Neural progenitor cell (in vitro differentiated cells): ENCODE data around the gene EIF5. TPM values are rescaled to one million over a fixed set of nuclear protein-coding genes. Genes with fewer than 3 reads are reported as not detected.

Source experiments
- DNase-seq: peaks from one replicate; pipeline ENCODE4 v3.0.0-alpha.2; 2016; ENCODE audit warnings: low spot score
- H2AFZ ChIP-seq: fragments of 200-600 bp; sonication (generic); replicated peaks from 2 replicates; pipeline ENCODE4 v1.6.1; 2016; ENCODE audit warnings: antibody characterized with exemption
- H3F3A ChIP-seq: fragments of 200-600 bp; sonication (generic); 2 replicates; pipeline ENCODE4 v1.6.1; 2016; ENCODE audit warnings: antibody characterized with exemption, low read depth
- H3K27ac ChIP-seq: fragments of 200-600 bp; sonication (generic); 2 replicates; pipeline ENCODE4 v1.5.1; 2016; ENCODE audit warnings: mild to moderate bottlenecking
- H3K27me3 ChIP-seq: fragments of 200-600 bp; sonication (generic); 2 replicates; pipeline ENCODE4 v1.6.1; 2016; ENCODE audit warnings: mild to moderate bottlenecking, moderate library complexity
- H3K36me3 ChIP-seq: fragments of 200-600 bp; sonication (generic); 2 replicates; pipeline ENCODE4 v1.5.1; 2016
- H3K4me1 ChIP-seq: fragments of 200-600 bp; sonication (generic); 2 replicates; pipeline ENCODE4 v1.6.1; 2016; ENCODE audit warnings: mixed run types
- H3K4me2 ChIP-seq: fragments of 200-600 bp; sonication (generic); 2 replicates; pipeline ENCODE4 v1.6.1; 2016
- H3K4me3 ChIP-seq: fragments of 200-600 bp; sonication (generic); 2 replicates; pipeline ENCODE4 v1.5.1; 2016
- H3K79me2 ChIP-seq: fragments of 200-600 bp; sonication (generic); 2 replicates; pipeline ENCODE4 v1.6.1; 2016; ENCODE audit warnings: low read depth
- H3K9ac ChIP-seq: fragments of 200-600 bp; sonication (generic); 2 replicates; pipeline ENCODE4 v1.6.1; 2016
- H3K9me3 ChIP-seq: fragments of 200-600 bp; sonication (generic); 2 replicates; pipeline ENCODE4 v1.5.1; 2016; ENCODE audit warnings: low read depth
- H4K20me1 ChIP-seq: fragments of 200-600 bp; sonication (generic); 2 replicates; pipeline ENCODE4 v1.6.1; 2016; ENCODE audit warnings: low read depth
- H3K27ac Mint-ChIP-seq: 3 replicates; pipeline ENCODE4 v1.8.0; 2021; ENCODE audit warnings: mixed read lengths
- H3K27me3 Mint-ChIP-seq: 2 replicates; pipeline ENCODE4 v1.8.0; 2022; ENCODE audit warnings: low read depth, mild to moderate bottlenecking, inconsistent platforms, moderate library complexity, mixed read lengths; ENCODE audit not compliant: insufficient read depth
- H3K36me3 Mint-ChIP-seq: 3 replicates; pipeline ENCODE4 v1.8.0; 2021; ENCODE audit warnings: mixed read lengths
- H3K4me1 Mint-ChIP-seq: 3 replicates; pipeline ENCODE4 v1.8.0; 2021; ENCODE audit warnings: mixed read lengths
- H3K4me3 Mint-ChIP-seq: 3 replicates; pipeline ENCODE4 v1.8.0; 2021; ENCODE audit warnings: mild to moderate bottlenecking, moderate library complexity, mixed read lengths
- H3K9me3 Mint-ChIP-seq: 3 replicates; pipeline ENCODE4 v1.8.0; 2020; ENCODE audit warnings: mixed read lengths
- EZH2 ChIP-seq: fragments of 200-600 bp; sonication (generic); IDR thresholded peaks from 2 replicates; pipeline ENCODE4 v1.6.1; 2017; ENCODE audit warnings: antibody characterized with exemption, mild to moderate bottlenecking, moderate library complexity
- EZH2phosphoT487 ChIP-seq: fragments of 200-600 bp; sonication (generic); IDR thresholded peaks from 2 replicates; pipeline ENCODE4 v1.6.1; 2017; ENCODE audit warnings: antibody characterized with exemption
- total RNA-seq: library from RNA; depleted of rRNA; stranded (reverse); fragments of >200 nt; gene quantifications from 2 replicates; pipeline ENCODE4 v1.2.3, GENCODE V29; 2015; ENCODE audit warnings: low replicate concordance
- TF ChIP-seq, protein P1 (sequence below): fragments of 200-600 bp; sonication (generic); IDR thresholded peaks from 2 replicates; pipeline ENCODE4 v1.5.1; 2017; ENCODE audit warnings: antibody characterized with exemption, mild to moderate bottlenecking

Gene EIF5
- total RNA-seq, 1 donor from 2014 or later: 216 TPM

DNA sequence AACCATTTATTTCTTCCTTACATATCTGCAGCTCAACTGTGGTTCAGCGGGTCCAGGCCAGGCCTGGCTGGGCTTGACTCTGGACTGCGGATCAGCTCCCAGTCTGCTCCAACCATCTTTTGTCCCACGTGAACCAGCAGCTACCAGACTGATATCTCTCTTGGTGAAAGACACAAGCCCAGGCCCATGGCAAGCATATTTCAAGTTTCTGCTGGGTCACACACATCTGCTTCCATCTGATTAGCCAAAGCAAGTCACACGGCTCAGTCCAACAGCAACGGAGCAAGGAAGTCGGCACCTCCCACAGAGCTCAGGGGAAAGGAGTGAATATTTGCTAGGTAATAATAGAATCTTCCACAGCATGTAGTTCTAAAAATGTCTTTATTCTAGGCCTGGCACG lies 26.5 kb downstream of the EIF5 start:
- H3K36me3 ChIP-seq: no peaks in the 10 kb centered on the region
- no peaks in the 10 kb centered on the region for H3K9me3 ChIP-seq
- no peak overlapping the region for H3K9ac ChIP-seq
- Mint-ChIP-seq H3K4me3 (no peak overlapping the region), H3K9me3 (peaks cover 21% of the 10 kb centered on the region), H3K27ac (peak overlapping the region; percentile 5), H3K27me3 (peaks cover 6% of the 10 kb centered on the region), H3K4me1 (no peaks in the 10 kb centered on the region), H3K36me3 (peaks cover 4% of the 10 kb centered on the region)
- no peaks in the 10 kb centered on the region for H3K4me1 ChIP-seq
- H2AFZ ChIP-seq: no peak overlapping the region
- no peak overlapping the region for H3K4me3 ChIP-seq
- no peak for TF ChIP-seq EZH2phosphoT487
- TF ChIP-seq, protein P1, sequence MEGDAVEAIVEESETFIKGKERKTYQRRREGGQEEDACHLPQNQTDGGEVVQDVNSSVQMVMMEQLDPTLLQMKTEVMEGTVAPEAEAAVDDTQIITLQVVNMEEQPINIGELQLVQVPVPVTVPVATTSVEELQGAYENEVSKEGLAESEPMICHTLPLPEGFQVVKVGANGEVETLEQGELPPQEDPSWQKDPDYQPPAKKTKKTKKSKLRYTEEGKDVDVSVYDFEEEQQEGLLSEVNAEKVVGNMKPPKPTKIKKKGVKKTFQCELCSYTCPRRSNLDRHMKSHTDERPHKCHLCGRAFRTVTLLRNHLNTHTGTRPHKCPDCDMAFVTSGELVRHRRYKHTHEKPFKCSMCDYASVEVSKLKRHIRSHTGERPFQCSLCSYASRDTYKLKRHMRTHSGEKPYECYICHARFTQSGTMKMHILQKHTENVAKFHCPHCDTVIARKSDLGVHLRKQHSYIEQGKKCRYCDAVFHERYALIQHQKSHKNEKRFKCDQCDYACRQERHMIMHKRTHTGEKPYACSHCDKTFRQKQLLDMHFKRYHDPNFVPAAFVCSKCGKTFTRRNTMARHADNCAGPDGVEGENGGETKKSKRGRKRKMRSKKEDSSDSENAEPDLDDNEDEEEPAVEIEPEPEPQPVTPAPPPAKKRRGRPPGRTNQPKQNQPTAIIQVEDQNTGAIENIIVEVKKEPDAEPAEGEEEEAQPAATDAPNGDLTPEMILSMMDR: no peak
- no peak for TF ChIP-seq EZH2
- H4K20me1 ChIP-seq: no peaks in the 10 kb centered on the region
- no peak for DNase-seq
- H3K4me2 ChIP-seq: no peak overlapping the region
- no peaks in the 10 kb centered on the region for H3F3A ChIP-seq
- H3K79me2 ChIP-seq: no peaks in the 10 kb centered on the region
- no peaks in the 10 kb centered on the region for H3K27me3 ChIP-seq
- H3K27ac ChIP-seq: no peak overlapping the region

DNA sequence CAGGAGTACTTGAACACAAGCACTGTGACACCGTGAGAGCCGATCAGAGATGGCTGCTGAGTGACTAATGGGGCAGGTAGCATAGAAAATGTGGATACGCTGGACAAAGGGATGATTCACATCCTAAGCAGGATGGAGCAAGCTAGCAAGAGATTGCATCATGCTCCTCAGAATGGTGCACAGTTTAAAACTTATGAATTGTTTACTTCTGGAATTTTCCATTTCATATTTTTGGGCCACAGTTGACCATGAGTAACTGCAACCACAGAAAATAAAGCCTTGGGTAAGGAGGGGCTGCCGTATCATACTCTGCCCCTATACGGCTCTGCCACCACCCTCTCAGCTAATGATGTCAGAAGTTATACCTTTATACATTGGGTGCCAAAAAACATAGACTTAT lies 27.8 kb downstream of the EIF5 start:
- no peaks in the 10 kb centered on the region for H3F3A ChIP-seq
- H3K27me3 ChIP-seq: no peaks in the 10 kb centered on the region
- no peak overlapping the region for H3K4me2 ChIP-seq
- H3K4me3 ChIP-seq: no peak overlapping the region
- Mint-ChIP-seq H3K9me3 (peaks cover 21% of the 10 kb centered on the region), H3K27me3 (peaks cover 9% of the 10 kb centered on the region), H3K27ac (no peak overlapping the region), H3K4me3 (no peak overlapping the region), H3K4me1 (no peaks in the 10 kb centered on the region), H3K36me3 (peaks cover 4% of the 10 kb centered on the region)
- H3K9ac ChIP-seq: no peak overlapping the region
- no peak for DNase-seq
- no peaks in the 10 kb centered on the region for H3K36me3 ChIP-seq
- no peak overlapping the region for H3K27ac ChIP-seq
- H3K4me1 ChIP-seq: no peaks in the 10 kb centered on the region
- no peaks in the 10 kb centered on the region for H3K79me2 ChIP-seq
- TF ChIP-seq EZH2phosphoT487 (no peak), EZH2 (no peak)
- TF ChIP-seq, protein P1: no peak
- H3K9me3 ChIP-seq: no peaks in the 10 kb centered on the region
- no peak overlapping the region for H2AFZ ChIP-seq
- H4K20me1 ChIP-seq: no peaks in the 10 kb centered on the region

DNA sequence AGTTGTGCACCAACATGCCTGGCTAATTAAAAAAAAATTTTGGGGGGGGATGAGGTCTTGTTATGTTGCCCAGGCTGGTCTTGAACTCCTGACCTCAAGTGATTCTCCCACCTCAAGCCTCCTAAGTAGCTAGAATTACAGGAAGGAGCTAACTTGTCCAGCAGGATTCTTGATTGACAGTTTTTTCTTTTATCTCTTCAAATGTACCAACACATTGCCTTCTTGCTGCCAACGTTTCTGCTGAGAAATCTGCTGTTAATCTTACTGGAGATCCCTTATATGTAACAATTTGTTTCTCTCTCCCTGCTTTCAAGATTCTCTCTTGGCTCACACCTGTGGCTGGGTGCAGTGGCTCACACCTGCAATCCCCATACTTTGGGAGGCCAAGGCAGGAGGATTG lies 28.7 kb downstream of the EIF5 start:
- no peak overlapping the region for H3K27ac Mint-ChIP-seq
- H3K27me3 ChIP-seq: no peaks in the 10 kb centered on the region
- DNase-seq: no peak
- no peaks in the 10 kb centered on the region for H3F3A ChIP-seq
- no peak overlapping the region for H3K4me3 ChIP-seq
- H3K4me3 Mint-ChIP-seq: no peak overlapping the region
- H3K9me3 ChIP-seq: no peaks in the 10 kb centered on the region
- no peaks in the 10 kb centered on the region for H3K36me3 ChIP-seq
- TF ChIP-seq EZH2phosphoT487 (no peak), EZH2 (no peak)
- TF ChIP-seq, protein P1: no peak
- no peaks in the 10 kb centered on the region for H3K4me1 Mint-ChIP-seq
- no peaks in the 10 kb centered on the region for H4K20me1 ChIP-seq
- H3K27me3 Mint-ChIP-seq: peaks cover 9% of the 10 kb centered on the region
- H3K4me2 ChIP-seq: no peak overlapping the region
- H3K4me1 ChIP-seq: no peaks in the 10 kb centered on the region
- peaks cover 21% of the 10 kb centered on the region for H3K9me3 Mint-ChIP-seq
- H3K27ac ChIP-seq: no peak overlapping the region
- no peak overlapping the region for H3K9ac ChIP-seq
- no peaks in the 10 kb centered on the region for H3K79me2 ChIP-seq
- peaks cover 4% of the 10 kb centered on the region for H3K36me3 Mint-ChIP-seq
- H2AFZ ChIP-seq: no peak overlapping the region
